ENCODE data around the gene PPM1M. TPM values are rescaled to one million over a fixed set of nuclear protein-coding genes. Genes with fewer than 3 reads are reported as not detected.

Gene PPM1M
- total and polyA plus RNA-seq, 2 experiments from 2014 or later = 2.2 to 4.0 TPM

- no peaks in the 10 kb centered on the region for H3K9me2 ChIP-seq (ENCODE audit: insufficient read depth)
- no peak for ATAC-seq
- H3K27ac Mint-ChIP-seq = no peak overlapping the region
- H3K36me3 ChIP-seq (ENCODE audit: insufficient read depth) = peaks cover 42% of the 10 kb centered on the region
- H3K27me3 Mint-ChIP-seq (ENCODE audit: insufficient read depth, low read depth, poor library complexity) = peaks cover 8% of the 10 kb centered on the region
- no peaks in the 10 kb centered on the region for H3K9me3 Mint-ChIP-seq
- no peak overlapping the region for H3K4me3 ChIP-seq
- peaks cover 15% of the 10 kb centered on the region for H3F3A ChIP-seq (replicated peaks; ENCODE audit: low read depth)
- TF ChIP-seq STAT1 (IDR thresholded peaks at IDR 0.05; ENCODE audit: unreplicated experiment) = no peak
- TF ChIP-seq EZH2phosphoT487 (IDR thresholded peaks at IDR 0.05; ENCODE audit: unreplicated experiment) = no peak
- H2AFZ ChIP-seq = no peak overlapping the region
- H4K20me1 ChIP-seq (replicated peaks; ENCODE audit: insufficient read depth) = peaks cover 17% of the 10 kb centered on the region; the same call in 1 of the 2 replicates
- no peak for DNase-seq (ENCODE audit: low spot score)
- H3K36me3 Mint-ChIP-seq (ENCODE audit: low read depth) = peaks cover 64% of the 10 kb centered on the region
- no peaks in the 10 kb centered on the region for H3K4me1 ChIP-seq (ENCODE audit: insufficient read depth)
- no peak overlapping the region for H3K27ac ChIP-seq (ENCODE audit: low read depth)
- no peak overlapping the region for H3K4me2 ChIP-seq
- H3K79me2 ChIP-seq (replicated peaks; ENCODE audit: insufficient read depth) = 0 out of 2 replicates have a peak, but pooled peaks cover 4% of the 10 kb centered on the region
- H3K4me3 Mint-ChIP-seq = no peak overlapping the region
- H3K4me1 Mint-ChIP-seq = no peaks in the 10 kb centered on the region
- no peaks in the 10 kb centered on the region for H3K27me3 ChIP-seq (ENCODE audit: insufficient read depth)
These were observed 8.1 kb downstream of the PPM1M start for GRCh38 chr3:52253314-52254304.

GRCh38 chr3:52254608-52255007 is 9.0 kb downstream of the PPM1M start:
- Histone ChIP-seq H3K4me3 (no peak overlapping the region), H3K79me2 (replicated peaks; ENCODE audit: insufficient read depth) (0 out of 2 replicates have a peak, but pooled peaks cover 8% of the 10 kb centered on the region), H4K20me1 (replicated peaks; ENCODE audit: insufficient read depth) (peaks cover 26% of the 10 kb centered on the region), H3K4me2 (no peak overlapping the region), H3K27me3 (ENCODE audit: insufficient read depth) (no peaks in the 10 kb centered on the region), H3K9me2 (ENCODE audit: insufficient read depth) (no peaks in the 10 kb centered on the region), H3K27ac (ENCODE audit: low read depth) (no peak overlapping the region), H3F3A (replicated peaks; ENCODE audit: low read depth) (peaks cover 16% of the 10 kb centered on the region), H2AFZ (no peak overlapping the region), H3K4me1 (ENCODE audit: insufficient read depth) (no peaks in the 10 kb centered on the region), H3K36me3 (ENCODE audit: insufficient read depth) (peaks cover 52% of the 10 kb centered on the region)
- no peak overlapping the region for H3K4me3 Mint-ChIP-seq
- no peak for ATAC-seq
- no peaks in the 10 kb centered on the region for H3K9me3 Mint-ChIP-seq
- peaks cover 2% of the 10 kb centered on the region for H3K27me3 Mint-ChIP-seq (ENCODE audit: insufficient read depth, low read depth, poor library complexity)
- H3K4me1 Mint-ChIP-seq = no peaks in the 10 kb centered on the region
- no peak for DNase-seq (ENCODE audit: low spot score)
- TF ChIP-seq JUNB (IDR thresholded peaks at IDR 0.05; ENCODE audit: unreplicated experiment) (no peak), STAT1 (IDR thresholded peaks at IDR 0.05; ENCODE audit: unreplicated experiment) (no peak), EZH2phosphoT487 (IDR thresholded peaks at IDR 0.05; ENCODE audit: unreplicated experiment) (no peak), POLR2AphosphoS5 (IDR thresholded peaks at IDR 0.05; ENCODE audit: low read depth) (no peak), REST (IDR thresholded peaks at IDR 0.05; ENCODE audit: unreplicated experiment) (no peak), ETS1 (IDR thresholded peaks at IDR 0.05) (no peak)
- no peak overlapping the region for H3K27ac Mint-ChIP-seq
- H3K36me3 Mint-ChIP-seq (ENCODE audit: low read depth) = peaks cover 74% of the 10 kb centered on the region

Measured in GM23338 (cell line).